ENCODE results near the gene SLC2A9.

GRCh38 chr4:9899306-9900055 is 121.8 kb downstream of the SLC2A9 start:
- TF ChIP-seq, protein P1, sequence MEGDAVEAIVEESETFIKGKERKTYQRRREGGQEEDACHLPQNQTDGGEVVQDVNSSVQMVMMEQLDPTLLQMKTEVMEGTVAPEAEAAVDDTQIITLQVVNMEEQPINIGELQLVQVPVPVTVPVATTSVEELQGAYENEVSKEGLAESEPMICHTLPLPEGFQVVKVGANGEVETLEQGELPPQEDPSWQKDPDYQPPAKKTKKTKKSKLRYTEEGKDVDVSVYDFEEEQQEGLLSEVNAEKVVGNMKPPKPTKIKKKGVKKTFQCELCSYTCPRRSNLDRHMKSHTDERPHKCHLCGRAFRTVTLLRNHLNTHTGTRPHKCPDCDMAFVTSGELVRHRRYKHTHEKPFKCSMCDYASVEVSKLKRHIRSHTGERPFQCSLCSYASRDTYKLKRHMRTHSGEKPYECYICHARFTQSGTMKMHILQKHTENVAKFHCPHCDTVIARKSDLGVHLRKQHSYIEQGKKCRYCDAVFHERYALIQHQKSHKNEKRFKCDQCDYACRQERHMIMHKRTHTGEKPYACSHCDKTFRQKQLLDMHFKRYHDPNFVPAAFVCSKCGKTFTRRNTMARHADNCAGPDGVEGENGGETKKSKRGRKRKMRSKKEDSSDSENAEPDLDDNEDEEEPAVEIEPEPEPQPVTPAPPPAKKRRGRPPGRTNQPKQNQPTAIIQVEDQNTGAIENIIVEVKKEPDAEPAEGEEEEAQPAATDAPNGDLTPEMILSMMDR (IDR thresholded peaks at IDR 0.05), result no peak
- TF ChIP-seq MAFK (IDR thresholded peaks at IDR 0.05; ENCODE audit: partially characterized antibody), result no peak
- TF ChIP-seq FOSL2 (IDR thresholded peaks at IDR 0.05), result no peak
- TF ChIP-seq FOSL2 (CRISPR knock-in tag; IDR thresholded peaks at IDR 0.05), result no peak

Measured in A549 (cell line).